SK-N-SH (cell line): ENCODE results near the gene SLC25A42.

Source experiments
- EP300 ChIP-seq, 2 experiments: IDR thresholded peaks; 2 replicates each; pipeline versions ENCODE4 v1.4.0 to v1.6.1; 2012; ENCODE audit warnings: borderline replicate concordance in 1 of 2, low read depth in 1 of 2, low read length in 1 of 2
- EZH2phosphoT487 ChIP-seq: fragments of 200-600 bp; sonication (generic); IDR thresholded peaks from 2 replicates; pipeline ENCODE4 v1.6.1; 2017; ENCODE audit warnings: low read depth, mixed run types, mild to moderate bottlenecking, antibody characterized with exemption, moderate library complexity, borderline replicate concordance
- JUND ChIP-seq: IDR thresholded peaks from 2 replicates; pipeline ENCODE4 v1.4.0; 2012
- POLR2AphosphoS5 ChIP-seq: IDR thresholded peaks from 2 replicates; pipeline ENCODE4 v1.6.1; 2012; ENCODE audit warnings: low read depth, low read length
- RCOR1 ChIP-seq: fragments of 150-350 bp; IDR thresholded peaks from 2 replicates; pipeline ENCODE4 v1.6.1; 2017; ENCODE audit warnings: antibody characterized with exemption, low read length
- TF ChIP-seq, protein P1 (sequence below): fragments of 200-600 bp; sonication (generic); IDR thresholded peaks from 2 replicates; pipeline ENCODE4 v1.6.1; 2017; ENCODE audit warnings: antibody characterized with exemption, mild to moderate bottlenecking, moderate library complexity
- TF ChIP-seq, protein P2 (sequence below): fragments of 150-350 bp; IDR thresholded peaks from 2 replicates; pipeline ENCODE4 v1.6.1; 2016; ENCODE audit warnings: mild to moderate bottlenecking, low read depth, low read length
- TF ChIP-seq, protein P3 (sequence below): IDR thresholded peaks from 2 replicates; pipeline ENCODE4 v1.6.1; 2012; ENCODE audit warnings: mild to moderate bottlenecking, low read depth, low read length, moderate library complexity

DNA sequence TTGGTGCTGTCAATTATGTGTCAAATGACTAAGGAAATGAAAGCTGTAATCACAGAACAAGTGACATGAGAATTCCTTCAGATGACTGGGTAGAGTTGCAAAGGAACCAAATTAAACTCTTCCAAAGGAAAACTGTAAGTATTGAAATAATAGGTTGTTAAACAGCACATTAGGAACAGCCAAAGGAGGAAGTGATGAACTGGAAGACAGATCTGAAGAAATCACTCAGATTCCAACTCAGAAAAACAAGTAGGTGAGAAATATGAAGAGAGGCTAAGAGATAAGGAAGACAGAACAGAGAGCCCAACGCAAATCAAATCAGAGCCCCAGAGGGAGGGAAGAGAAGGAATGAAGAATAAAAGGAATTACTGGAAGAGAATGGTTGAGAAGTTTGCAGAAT lies 59.1 kb downstream of the SLC25A42 start:
- TF ChIP-seq, protein P1, sequence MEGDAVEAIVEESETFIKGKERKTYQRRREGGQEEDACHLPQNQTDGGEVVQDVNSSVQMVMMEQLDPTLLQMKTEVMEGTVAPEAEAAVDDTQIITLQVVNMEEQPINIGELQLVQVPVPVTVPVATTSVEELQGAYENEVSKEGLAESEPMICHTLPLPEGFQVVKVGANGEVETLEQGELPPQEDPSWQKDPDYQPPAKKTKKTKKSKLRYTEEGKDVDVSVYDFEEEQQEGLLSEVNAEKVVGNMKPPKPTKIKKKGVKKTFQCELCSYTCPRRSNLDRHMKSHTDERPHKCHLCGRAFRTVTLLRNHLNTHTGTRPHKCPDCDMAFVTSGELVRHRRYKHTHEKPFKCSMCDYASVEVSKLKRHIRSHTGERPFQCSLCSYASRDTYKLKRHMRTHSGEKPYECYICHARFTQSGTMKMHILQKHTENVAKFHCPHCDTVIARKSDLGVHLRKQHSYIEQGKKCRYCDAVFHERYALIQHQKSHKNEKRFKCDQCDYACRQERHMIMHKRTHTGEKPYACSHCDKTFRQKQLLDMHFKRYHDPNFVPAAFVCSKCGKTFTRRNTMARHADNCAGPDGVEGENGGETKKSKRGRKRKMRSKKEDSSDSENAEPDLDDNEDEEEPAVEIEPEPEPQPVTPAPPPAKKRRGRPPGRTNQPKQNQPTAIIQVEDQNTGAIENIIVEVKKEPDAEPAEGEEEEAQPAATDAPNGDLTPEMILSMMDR: no peak
- TF ChIP-seq POLR2AphosphoS5: no peak
- TF ChIP-seq, protein P2, sequence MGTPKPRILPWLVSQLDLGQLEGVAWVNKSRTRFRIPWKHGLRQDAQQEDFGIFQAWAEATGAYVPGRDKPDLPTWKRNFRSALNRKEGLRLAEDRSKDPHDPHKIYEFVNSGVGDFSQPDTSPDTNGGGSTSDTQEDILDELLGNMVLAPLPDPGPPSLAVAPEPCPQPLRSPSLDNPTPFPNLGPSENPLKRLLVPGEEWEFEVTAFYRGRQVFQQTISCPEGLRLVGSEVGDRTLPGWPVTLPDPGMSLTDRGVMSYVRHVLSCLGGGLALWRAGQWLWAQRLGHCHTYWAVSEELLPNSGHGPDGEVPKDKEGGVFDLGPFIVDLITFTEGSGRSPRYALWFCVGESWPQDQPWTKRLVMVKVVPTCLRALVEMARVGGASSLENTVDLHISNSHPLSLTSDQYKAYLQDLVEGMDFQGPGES: no peak
- TF ChIP-seq JUND: no peak
- no peak for TF ChIP-seq RCOR1
- no peak for TF ChIP-seq EP300 (IDR thresholded peaks at IDR 0.05; ENCODE audit: borderline replicate concordance in 1 of 2, low read depth in 1 of 2, low read length in 1 of 2)
- no peak for TF ChIP-seq EZH2phosphoT487
- TF ChIP-seq, protein P3, sequence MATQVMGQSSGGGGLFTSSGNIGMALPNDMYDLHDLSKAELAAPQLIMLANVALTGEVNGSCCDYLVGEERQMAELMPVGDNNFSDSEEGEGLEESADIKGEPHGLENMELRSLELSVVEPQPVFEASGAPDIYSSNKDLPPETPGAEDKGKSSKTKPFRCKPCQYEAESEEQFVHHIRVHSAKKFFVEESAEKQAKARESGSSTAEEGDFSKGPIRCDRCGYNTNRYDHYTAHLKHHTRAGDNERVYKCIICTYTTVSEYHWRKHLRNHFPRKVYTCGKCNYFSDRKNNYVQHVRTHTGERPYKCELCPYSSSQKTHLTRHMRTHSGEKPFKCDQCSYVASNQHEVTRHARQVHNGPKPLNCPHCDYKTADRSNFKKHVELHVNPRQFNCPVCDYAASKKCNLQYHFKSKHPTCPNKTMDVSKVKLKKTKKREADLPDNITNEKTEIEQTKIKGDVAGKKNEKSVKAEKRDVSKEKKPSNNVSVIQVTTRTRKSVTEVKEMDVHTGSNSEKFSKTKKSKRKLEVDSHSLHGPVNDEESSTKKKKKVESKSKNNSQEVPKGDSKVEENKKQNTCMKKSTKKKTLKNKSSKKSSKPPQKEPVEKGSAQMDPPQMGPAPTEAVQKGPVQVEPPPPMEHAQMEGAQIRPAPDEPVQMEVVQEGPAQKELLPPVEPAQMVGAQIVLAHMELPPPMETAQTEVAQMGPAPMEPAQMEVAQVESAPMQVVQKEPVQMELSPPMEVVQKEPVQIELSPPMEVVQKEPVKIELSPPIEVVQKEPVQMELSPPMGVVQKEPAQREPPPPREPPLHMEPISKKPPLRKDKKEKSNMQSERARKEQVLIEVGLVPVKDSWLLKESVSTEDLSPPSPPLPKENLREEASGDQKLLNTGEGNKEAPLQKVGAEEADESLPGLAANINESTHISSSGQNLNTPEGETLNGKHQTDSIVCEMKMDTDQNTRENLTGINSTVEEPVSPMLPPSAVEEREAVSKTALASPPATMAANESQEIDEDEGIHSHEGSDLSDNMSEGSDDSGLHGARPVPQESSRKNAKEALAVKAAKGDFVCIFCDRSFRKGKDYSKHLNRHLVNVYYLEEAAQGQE: no peak
